ENCODE data around the gene MYOT. TPM values are rescaled to one million over a fixed set of nuclear protein-coding genes. Genes with fewer than 3 reads are reported as not detected.

The MYOT gene
- total and polyA plus RNA-seq, 10 of the 15 experiments (the other 5 are each of a cell fraction or from before 2014, with no cell fraction given) = 0.15 to 1.5 (median 0.53) TPM; not detected in 5

- no peak overlapping the region for H3K9ac ChIP-seq (ENCODE audit: control insufficient read depth, insufficient read depth, low read length)
- ChIA-PET RAD21 (ENCODE audit: unreplicated experiment) (no interaction called here), SMC1A (ENCODE audit: uncharacterized antibody, unreplicated experiment) (interaction anchor here (1.0 to 2.2 kb wide), 5 partner anchors 20 to 60 kb away, joined by 3 to 12 read pairs (median 5); no protein-coding TSS in a partner anchor), POLR2A (no interaction called here), CTCF (interaction anchor here (0.9 to 2.1 kb wide), 4 partner anchors 9 to 75 kb away, joined by 3 to 16 read pairs (median 4); no protein-coding TSS in a partner anchor)
- no peaks in the 10 kb centered on the region for H3K36me3 ChIP-seq (ENCODE audit: control insufficient read depth in 2 of 2, insufficient read depth in 2 of 2, low read length in 1 of 2)
- in situ Hi-C loops (cut with MboI) = no loop called here
- H4K20me1 ChIP-seq (ENCODE audit: control insufficient read depth, insufficient read depth) = no peaks in the 10 kb centered on the region
- H3K4me1 ChIP-seq (ENCODE audit: control insufficient read depth, insufficient read depth, low read length) = no peaks in the 10 kb centered on the region
- no peak overlapping the region for H3K4me3 ChIP-seq
- no TSS peak for BruUV-seq (replicated peaks)
- TF ChIP-seq JUNB (IDR thresholded peaks at IDR 0.05) (no peak), NR2C2 (IDR thresholded peaks at IDR 0.05; ENCODE audit: borderline replicate concordance, control insufficient read depth, insufficient read length, low read depth) (no peak), NFXL1 (IDR thresholded peaks at IDR 0.05; ENCODE audit: borderline replicate concordance) (no peak), ZSCAN29 (IDR thresholded peaks at IDR 0.05) (no peak), YBX1 (IDR thresholded peaks at IDR 0.05) (no peak), SRF (IDR thresholded peaks at IDR 0.05; ENCODE audit: low read depth in 2 of 2, low read length in 2 of 2) (no peak), ZZZ3 (IDR thresholded peaks at IDR 0.05; ENCODE audit: control insufficient read depth, insufficient read length, low read depth) (no peak), SREBF1 (IDR thresholded peaks at IDR 0.05; ENCODE audit: low read length) (no peak), MAX (IDR thresholded peaks at IDR 0.05; ENCODE audit: low read depth, low read length) (no peak), KDM1A (IDR thresholded peaks at IDR 0.05; ENCODE audit: borderline replicate concordance) (no peak), NR2C1 (IDR thresholded peaks at IDR 0.05) (no peak), SREBF2 (IDR thresholded peaks at IDR 0.05; ENCODE audit: low read length) (no peak), FOXK2 (IDR thresholded peaks at IDR 0.05) (no peak), ATF7 (IDR thresholded peaks at IDR 0.05; ENCODE audit: low read depth) (no peak), GABPA (IDR thresholded peaks at IDR 0.05; ENCODE audit: low read depth) (no peak), EED (IDR thresholded peaks at IDR 0.05; ENCODE audit: low read depth) (no peak), ZNF622 (IDR thresholded peaks at IDR 0.05) (no peak)
- TF ChIP-seq, protein P1, sequence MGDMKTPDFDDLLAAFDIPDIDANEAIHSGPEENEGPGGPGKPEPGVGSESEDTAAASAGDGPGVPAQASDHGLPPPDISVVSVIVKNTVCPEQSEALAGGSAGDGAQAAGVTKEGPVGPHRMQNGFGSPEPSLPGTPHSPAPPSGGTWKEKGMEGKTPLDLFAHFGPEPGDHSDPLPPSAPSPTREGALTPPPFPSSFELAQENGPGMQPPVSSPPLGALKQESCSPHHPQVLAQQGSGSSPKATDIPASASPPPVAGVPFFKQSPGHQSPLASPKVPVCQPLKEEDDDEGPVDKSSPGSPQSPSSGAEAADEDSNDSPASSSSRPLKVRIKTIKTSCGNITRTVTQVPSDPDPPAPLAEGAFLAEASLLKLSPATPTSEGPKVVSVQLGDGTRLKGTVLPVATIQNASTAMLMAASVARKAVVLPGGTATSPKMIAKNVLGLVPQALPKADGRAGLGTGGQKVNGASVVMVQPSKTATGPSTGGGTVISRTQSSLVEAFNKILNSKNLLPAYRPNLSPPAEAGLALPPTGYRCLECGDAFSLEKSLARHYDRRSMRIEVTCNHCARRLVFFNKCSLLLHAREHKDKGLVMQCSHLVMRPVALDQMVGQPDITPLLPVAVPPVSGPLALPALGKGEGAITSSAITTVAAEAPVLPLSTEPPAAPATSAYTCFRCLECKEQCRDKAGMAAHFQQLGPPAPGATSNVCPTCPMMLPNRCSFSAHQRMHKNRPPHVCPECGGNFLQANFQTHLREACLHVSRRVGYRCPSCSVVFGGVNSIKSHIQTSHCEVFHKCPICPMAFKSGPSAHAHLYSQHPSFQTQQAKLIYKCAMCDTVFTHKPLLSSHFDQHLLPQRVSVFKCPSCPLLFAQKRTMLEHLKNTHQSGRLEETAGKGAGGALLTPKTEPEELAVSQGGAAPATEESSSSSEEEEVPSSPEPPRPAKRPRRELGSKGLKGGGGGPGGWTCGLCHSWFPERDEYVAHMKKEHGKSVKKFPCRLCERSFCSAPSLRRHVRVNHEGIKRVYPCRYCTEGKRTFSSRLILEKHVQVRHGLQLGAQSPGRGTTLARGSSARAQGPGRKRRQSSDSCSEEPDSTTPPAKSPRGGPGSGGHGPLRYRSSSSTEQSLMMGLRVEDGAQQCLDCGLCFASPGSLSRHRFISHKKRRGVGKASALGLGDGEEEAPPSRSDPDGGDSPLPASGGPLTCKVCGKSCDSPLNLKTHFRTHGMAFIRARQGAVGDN (IDR thresholded peaks at IDR 0.05) = no peak
- ATAC-seq = no peak
- H3K27ac ChIP-seq (ENCODE audit: control insufficient read depth, insufficient read depth) = no peak overlapping the region
- no peaks in the 10 kb centered on the region for H3K27me3 ChIP-seq (replicated peaks in 1 of 2; ENCODE audit: control insufficient read depth in 2 of 2, insufficient read depth in 2 of 2, low read length in 1 of 2)
- H3K4me2 ChIP-seq (ENCODE audit: control insufficient read depth, insufficient read depth) = no peak overlapping the region
- no peak for FAIRE-seq
- no peaks in the 10 kb centered on the region for H3K9me3 ChIP-seq (replicated peaks; ENCODE audit: control insufficient read depth, insufficient read depth, low read length)
- intact Hi-C loops (cut with micrococcal nuclease; ENCODE audit: unreplicated experiment) = no loop called here
- no peaks in the 10 kb centered on the region for H3K79me2 ChIP-seq (ENCODE audit: control insufficient read depth, insufficient read depth, low read length)
- no peak overlapping the region for H2AFZ ChIP-seq (ENCODE audit: control insufficient read depth, low read depth, low read length)
- no peak for DNase-seq (ENCODE audit: low read depth, low spot score)
These were observed 41.6 kb upstream of the MYOT start for GRCh38 chr5:137826067-137826466.
